ENCODE data around the gene FIBP. TPM values are rescaled to one million over a fixed set of nuclear protein-coding genes. Genes with fewer than 3 reads are reported as not detected.

The FIBP gene
- polyA plus RNA-seq, 4 donors = 57.6 to 131 (median 86.9) TPM

- Histone ChIP-seq H3K27me3 (ENCODE audit: control insufficient read depth in 3 of 3, insufficient read depth in 3 of 3, low read length in 3 of 3) (no peaks in the 10 kb centered on the region), H3K9me3 (ENCODE audit: control insufficient read depth in 2 of 2, insufficient read depth in 1 of 2, low read depth in 1 of 2, low read length in 1 of 2) (no peaks in the 10 kb centered on the region), H3K4me3 (ENCODE audit: low read depth in 1 of 3, low read length in 3 of 3) (no peak overlapping the region), H3K27ac (ENCODE audit: low read depth in 1 of 3, low read length in 2 of 3) (no peak overlapping the region), H3K36me3 (ENCODE audit: control insufficient read depth in 3 of 3, insufficient read depth in 2 of 3, low read depth in 1 of 3, low read length in 3 of 3) (peaks cover 16 to 70% (median 23%) of the 10 kb centered on the region in 3 donors), H3K4me1 (ENCODE audit: control insufficient read depth in 3 of 3, insufficient read depth in 2 of 3, low read depth in 1 of 3, low read length in 2 of 3) (peaks cover 0 to 29% (median 3%) of the 10 kb centered on the region in 3 donors)
- DNase-seq (no peak), FAIRE-seq (no peak)
- WGBS, 3 donors = 91 to 95% (median 93%) methylated on average over 21 to 24 of the region's 24 CpGs
Observed at GRCh38 chr11:65862941-65863888, 25.1 kb downstream of the FIBP start.

GRCh38 chr11:65862191-65862735 is 26.0 kb downstream of the FIBP start:
- Histone ChIP-seq H3K27me3 (ENCODE audit: control insufficient read depth in 3 of 3, insufficient read depth in 3 of 3, low read length in 3 of 3) (no peaks in the 10 kb centered on the region), H3K4me1 (ENCODE audit: control insufficient read depth in 3 of 3, insufficient read depth in 2 of 3, low read depth in 1 of 3, low read length in 2 of 3) (peaks cover 0 to 29% (median 3%) of the 10 kb centered on the region in 3 donors), H3K27ac (ENCODE audit: low read depth in 1 of 3, low read length in 2 of 3) (no peak overlapping the region), H3K4me3 (ENCODE audit: low read depth in 1 of 3, low read length in 3 of 3) (no peak overlapping the region), H3K36me3 (ENCODE audit: control insufficient read depth in 3 of 3, insufficient read depth in 2 of 3, low read depth in 1 of 3, low read length in 3 of 3) (peaks cover 16 to 60% (median 23%) of the 10 kb centered on the region in 3 donors), H3K9me3 (ENCODE audit: control insufficient read depth in 2 of 2, insufficient read depth in 1 of 2, low read depth in 1 of 2, low read length in 1 of 2) (no peaks in the 10 kb centered on the region)
- FAIRE-seq = no peak
- DNase-seq = no peak
- 77 to 87% (median 80%) methylated on average over 5 of the region's 5 CpGs for WGBS, 3 donors

- no peaks in the 10 kb centered on the region for H3K27me3 ChIP-seq (ENCODE audit: control insufficient read depth in 3 of 3, insufficient read depth in 3 of 3, low read length in 3 of 3)
- H3K4me3 ChIP-seq (ENCODE audit: low read depth in 1 of 3, low read length in 3 of 3) = peak overlapping the region; percentile 64 to 85 (median 72)
- FAIRE-seq (no peak), DNase-seq (no peak)
- H3K36me3 ChIP-seq (ENCODE audit: control insufficient read depth in 3 of 3, insufficient read depth in 2 of 3, low read depth in 1 of 3, low read length in 3 of 3) = peaks cover 12 to 59% (median 20%) of the 10 kb centered on the region in 3 donors
- WGBS, 3 donors = 71 to 82% (median 80%) methylated on average over 13 of the region's 13 CpGs
- no peaks in the 10 kb centered on the region for H3K9me3 ChIP-seq (ENCODE audit: control insufficient read depth in 2 of 2, insufficient read depth in 1 of 2, low read depth in 1 of 2, low read length in 1 of 2)
- no peak overlapping the region for H3K27ac ChIP-seq (ENCODE audit: low read depth in 1 of 3, low read length in 2 of 3)
- H3K4me1 ChIP-seq (ENCODE audit: control insufficient read depth in 3 of 3, insufficient read depth in 2 of 3, low read depth in 1 of 3, low read length in 2 of 3) = peaks cover 0 to 29% (median 3%) of the 10 kb centered on the region in 3 donors
Observed at GRCh38 chr11:65861533-65862183, 26.6 kb downstream of the FIBP start.

GRCh38 chr11:65861165-65861505 is 27.1 kb downstream of the FIBP start:
- H3K9me3 ChIP-seq (ENCODE audit: control insufficient read depth in 2 of 2, insufficient read depth in 1 of 2, low read depth in 1 of 2, low read length in 1 of 2) = no peaks in the 10 kb centered on the region
- 3 to 10% (median 7%) methylated on average over 14 of the region's 14 CpGs for WGBS, 3 donors
- H3K27me3 ChIP-seq (ENCODE audit: control insufficient read depth in 3 of 3, insufficient read depth in 3 of 3, low read length in 3 of 3) = no peaks in the 10 kb centered on the region
- peak overlapping the region; percentile 64 to 85 (median 72) for H3K4me3 ChIP-seq (ENCODE audit: low read depth in 1 of 3, low read length in 3 of 3)
- H3K36me3 ChIP-seq (ENCODE audit: control insufficient read depth in 3 of 3, insufficient read depth in 2 of 3, low read depth in 1 of 3, low read length in 3 of 3) = peaks cover 12 to 59% (median 21%) of the 10 kb centered on the region in 3 donors
- DNase-seq = peak in 1 of 2 donors; percentile 31
- H3K4me1 ChIP-seq (ENCODE audit: control insufficient read depth in 3 of 3, insufficient read depth in 2 of 3, low read depth in 1 of 3, low read length in 2 of 3) = peaks cover 0 to 34% (median 3%) of the 10 kb centered on the region in 3 donors
- no peak for FAIRE-seq
- peak overlapping the region; percentile 95 to 97 (median 97) for H3K27ac ChIP-seq (ENCODE audit: low read depth in 1 of 3, low read length in 2 of 3)

- no peaks in the 10 kb centered on the region for H3K27me3 ChIP-seq (ENCODE audit: control insufficient read depth in 3 of 3, insufficient read depth in 3 of 3, low read length in 3 of 3)
- FAIRE-seq (no peak), DNase-seq (peak; percentile 99)
- peaks cover 12 to 59% (median 23%) of the 10 kb centered on the region in 3 donors for H3K36me3 ChIP-seq (ENCODE audit: control insufficient read depth in 3 of 3, insufficient read depth in 2 of 3, low read depth in 1 of 3, low read length in 3 of 3)
- peaks cover 0 to 40% (median 3%) of the 10 kb centered on the region in 3 donors for H3K4me1 ChIP-seq (ENCODE audit: control insufficient read depth in 3 of 3, insufficient read depth in 2 of 3, low read depth in 1 of 3, low read length in 2 of 3)
- H3K27ac ChIP-seq (ENCODE audit: low read depth in 1 of 3, low read length in 2 of 3) = peak within 1 kb of the TSS; percentile 95 to 97 (median 97)
- no peaks in the 10 kb centered on the region for H3K9me3 ChIP-seq (ENCODE audit: control insufficient read depth in 2 of 2, insufficient read depth in 1 of 2, low read depth in 1 of 2, low read length in 1 of 2)
- H3K4me3 ChIP-seq (ENCODE audit: low read depth in 1 of 3, low read length in 3 of 3) = peak within 1 kb of the TSS; percentile 64 to 85 (median 72)
- WGBS, 3 donors = 0% methylated on average over 69 to 78 of the region's 78 CpGs
Observed at GRCh38 chr11:65860278-65861164, 27.8 kb downstream of the FIBP start, which contains the start of gene MUS81. Gene MUS81 (plus strand): TSS chr11:65860433. CDS start chr11:65860754, 321 bp downstream.

- peaks cover 0 to 47% (median 3%) of the 10 kb centered on the region in 3 donors for H3K4me1 ChIP-seq (ENCODE audit: control insufficient read depth in 3 of 3, insufficient read depth in 2 of 3, low read depth in 1 of 3, low read length in 2 of 3)
- 3 to 10% (median 6%) methylated on average over 16 of the region's 16 CpGs for WGBS, 3 donors
Observed at GRCh38 chr11:65859812-65860277, 28.4 kb downstream of the FIBP start.

GRCh38 chr11:65859095-65859811 is 29.0 kb downstream of the FIBP start:
- no peaks in the 10 kb centered on the region for H3K9me3 ChIP-seq (ENCODE audit: control insufficient read depth in 2 of 2, insufficient read depth in 1 of 2, low read depth in 1 of 2, low read length in 1 of 2)
- H3K36me3 ChIP-seq (ENCODE audit: control insufficient read depth in 3 of 3, insufficient read depth in 2 of 3, low read depth in 1 of 3, low read length in 3 of 3) = peaks cover 16 to 59% (median 22%) of the 10 kb centered on the region in 3 donors
- H3K27me3 ChIP-seq (ENCODE audit: control insufficient read depth in 3 of 3, insufficient read depth in 3 of 3, low read length in 3 of 3) = no peaks in the 10 kb centered on the region
- H3K4me1 ChIP-seq (ENCODE audit: control insufficient read depth in 3 of 3, insufficient read depth in 2 of 3, low read depth in 1 of 3, low read length in 2 of 3) = peaks cover 0 to 53% (median 3%) of the 10 kb centered on the region in 3 donors
- peak overlapping the region; percentile 52 to 72 (median 64) for H3K4me3 ChIP-seq (ENCODE audit: low read depth in 1 of 3, low read length in 3 of 3)
- FAIRE-seq (no peak), DNase-seq (peak; percentile 97 to 98)
- peak overlapping the region; percentile 95 to 97 (median 97) for H3K27ac ChIP-seq (ENCODE audit: low read depth in 1 of 3, low read length in 2 of 3)
- WGBS, 3 donors = 0 to 1% (median 0%) methylated on average over 43 to 46 of the region's 46 CpGs

More at GRCh38 chr11:65859812-65860277, 28.4 kb downstream of the FIBP start:
- Histone ChIP-seq H3K36me3 (ENCODE audit: control insufficient read depth in 3 of 3, insufficient read depth in 2 of 3, low read depth in 1 of 3, low read length in 3 of 3) (peaks cover 17 to 59% (median 25%) of the 10 kb centered on the region in 3 donors), H3K27ac (ENCODE audit: low read depth in 1 of 3, low read length in 2 of 3) (peak overlapping the region; percentile 95 to 97 (median 97)), H3K4me3 (ENCODE audit: low read depth in 1 of 3, low read length in 3 of 3) (peak overlapping the region; percentile 24 to 72 (median 64)), H3K9me3 (ENCODE audit: control insufficient read depth in 2 of 2, insufficient read depth in 1 of 2, low read depth in 1 of 2, low read length in 1 of 2) (no peaks in the 10 kb centered on the region), H3K27me3 (ENCODE audit: control insufficient read depth in 3 of 3, insufficient read depth in 3 of 3, low read length in 3 of 3) (no peaks in the 10 kb centered on the region)
- DNase-seq (no peak), FAIRE-seq (no peak)
